Neural progenitor cell (in vitro differentiated cells): ENCODE measurements around the gene WDR76. TPM values are rescaled to one million over a fixed set of nuclear protein-coding genes. Genes with fewer than 3 reads are reported as not detected.

Source experiments
- DNase-seq: peaks from one replicate; pipeline ENCODE4 v3.0.0-alpha.2; 2016; ENCODE audit warnings: low spot score
- H2AFZ ChIP-seq: fragments of 200-600 bp; sonication (generic); replicated peaks from 2 replicates; pipeline ENCODE4 v1.6.1; 2016; ENCODE audit warnings: antibody characterized with exemption
- H3F3A ChIP-seq: fragments of 200-600 bp; sonication (generic); 2 replicates; pipeline ENCODE4 v1.6.1; 2016; ENCODE audit warnings: antibody characterized with exemption, low read depth
- H3K27ac ChIP-seq: fragments of 200-600 bp; sonication (generic); 2 replicates; pipeline ENCODE4 v1.5.1; 2016; ENCODE audit warnings: mild to moderate bottlenecking
- H3K27me3 ChIP-seq: fragments of 200-600 bp; sonication (generic); 2 replicates; pipeline ENCODE4 v1.6.1; 2016; ENCODE audit warnings: mild to moderate bottlenecking, moderate library complexity
- H3K36me3 ChIP-seq: fragments of 200-600 bp; sonication (generic); 2 replicates; pipeline ENCODE4 v1.5.1; 2016
- H3K4me1 ChIP-seq: fragments of 200-600 bp; sonication (generic); 2 replicates; pipeline ENCODE4 v1.6.1; 2016; ENCODE audit warnings: mixed run types
- H3K4me2 ChIP-seq: fragments of 200-600 bp; sonication (generic); 2 replicates; pipeline ENCODE4 v1.6.1; 2016
- H3K4me3 ChIP-seq: fragments of 200-600 bp; sonication (generic); 2 replicates; pipeline ENCODE4 v1.5.1; 2016
- H3K79me2 ChIP-seq: fragments of 200-600 bp; sonication (generic); 2 replicates; pipeline ENCODE4 v1.6.1; 2016; ENCODE audit warnings: low read depth
- H3K9ac ChIP-seq: fragments of 200-600 bp; sonication (generic); 2 replicates; pipeline ENCODE4 v1.6.1; 2016
- H3K9me3 ChIP-seq: fragments of 200-600 bp; sonication (generic); 2 replicates; pipeline ENCODE4 v1.5.1; 2016; ENCODE audit warnings: low read depth
- H4K20me1 ChIP-seq: fragments of 200-600 bp; sonication (generic); 2 replicates; pipeline ENCODE4 v1.6.1; 2016; ENCODE audit warnings: low read depth
- H3K27ac Mint-ChIP-seq: 3 replicates; pipeline ENCODE4 v1.8.0; 2021; ENCODE audit warnings: mixed read lengths
- H3K27me3 Mint-ChIP-seq: 2 replicates; pipeline ENCODE4 v1.8.0; 2022; ENCODE audit warnings: low read depth, mild to moderate bottlenecking, inconsistent platforms, moderate library complexity, mixed read lengths; ENCODE audit not compliant: insufficient read depth
- H3K36me3 Mint-ChIP-seq: 3 replicates; pipeline ENCODE4 v1.8.0; 2021; ENCODE audit warnings: mixed read lengths
- H3K4me1 Mint-ChIP-seq: 3 replicates; pipeline ENCODE4 v1.8.0; 2021; ENCODE audit warnings: mixed read lengths
- H3K4me3 Mint-ChIP-seq: 3 replicates; pipeline ENCODE4 v1.8.0; 2021; ENCODE audit warnings: mild to moderate bottlenecking, moderate library complexity, mixed read lengths
- H3K9me3 Mint-ChIP-seq: 3 replicates; pipeline ENCODE4 v1.8.0; 2020; ENCODE audit warnings: mixed read lengths
- EZH2 ChIP-seq: fragments of 200-600 bp; sonication (generic); IDR thresholded peaks from 2 replicates; pipeline ENCODE4 v1.6.1; 2017; ENCODE audit warnings: antibody characterized with exemption, mild to moderate bottlenecking, moderate library complexity
- EZH2phosphoT487 ChIP-seq: fragments of 200-600 bp; sonication (generic); IDR thresholded peaks from 2 replicates; pipeline ENCODE4 v1.6.1; 2017; ENCODE audit warnings: antibody characterized with exemption
- total RNA-seq: library from RNA; depleted of rRNA; stranded (reverse); fragments of >200 nt; gene quantifications from 2 replicates; pipeline ENCODE4 v1.2.3, GENCODE V29; 2015; ENCODE audit warnings: low replicate concordance
- TF ChIP-seq, protein P1 (sequence below): fragments of 200-600 bp; sonication (generic); IDR thresholded peaks from 2 replicates; pipeline ENCODE4 v1.5.1; 2017; ENCODE audit warnings: antibody characterized with exemption, mild to moderate bottlenecking

Gene WDR76
- total RNA-seq, 1 donor from 2014 or later = 32.6 TPM

DNA sequence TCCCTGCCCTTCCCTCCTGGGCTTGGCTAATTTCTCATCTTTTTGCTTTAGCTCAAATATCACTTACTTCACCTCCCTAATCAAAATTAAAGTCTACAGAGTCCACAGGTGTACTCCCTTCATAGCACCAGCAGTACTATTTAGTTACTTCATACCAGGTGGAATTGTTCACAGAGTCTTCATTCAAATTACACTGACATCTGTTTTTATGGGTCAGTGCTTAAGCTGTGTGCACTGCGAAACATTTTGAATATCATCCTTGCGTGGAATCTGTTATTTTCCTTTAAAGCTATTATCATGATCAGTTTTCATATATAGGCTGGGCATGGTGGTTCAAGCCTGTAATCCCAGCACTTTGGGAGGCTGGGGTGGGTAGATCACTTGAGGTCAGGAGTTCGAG lies 37.4 kb upstream of the WDR76 start:
- H3F3A ChIP-seq = peaks cover 14% of the 10 kb centered on the region
- H3K9me3 ChIP-seq = no peaks in the 10 kb centered on the region
- Mint-ChIP-seq H3K36me3 (peaks cover 10% of the 10 kb centered on the region), H3K9me3 (no peaks in the 10 kb centered on the region), H3K27me3 (peaks cover 5% of the 10 kb centered on the region), H3K4me1 (peaks cover 21% of the 10 kb centered on the region), H3K27ac (no peak overlapping the region), H3K4me3 (no peak overlapping the region)
- no peak overlapping the region for H3K4me3 ChIP-seq
- no peak overlapping the region for H3K9ac ChIP-seq
- TF ChIP-seq, protein P1, sequence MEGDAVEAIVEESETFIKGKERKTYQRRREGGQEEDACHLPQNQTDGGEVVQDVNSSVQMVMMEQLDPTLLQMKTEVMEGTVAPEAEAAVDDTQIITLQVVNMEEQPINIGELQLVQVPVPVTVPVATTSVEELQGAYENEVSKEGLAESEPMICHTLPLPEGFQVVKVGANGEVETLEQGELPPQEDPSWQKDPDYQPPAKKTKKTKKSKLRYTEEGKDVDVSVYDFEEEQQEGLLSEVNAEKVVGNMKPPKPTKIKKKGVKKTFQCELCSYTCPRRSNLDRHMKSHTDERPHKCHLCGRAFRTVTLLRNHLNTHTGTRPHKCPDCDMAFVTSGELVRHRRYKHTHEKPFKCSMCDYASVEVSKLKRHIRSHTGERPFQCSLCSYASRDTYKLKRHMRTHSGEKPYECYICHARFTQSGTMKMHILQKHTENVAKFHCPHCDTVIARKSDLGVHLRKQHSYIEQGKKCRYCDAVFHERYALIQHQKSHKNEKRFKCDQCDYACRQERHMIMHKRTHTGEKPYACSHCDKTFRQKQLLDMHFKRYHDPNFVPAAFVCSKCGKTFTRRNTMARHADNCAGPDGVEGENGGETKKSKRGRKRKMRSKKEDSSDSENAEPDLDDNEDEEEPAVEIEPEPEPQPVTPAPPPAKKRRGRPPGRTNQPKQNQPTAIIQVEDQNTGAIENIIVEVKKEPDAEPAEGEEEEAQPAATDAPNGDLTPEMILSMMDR = no peak
- TF ChIP-seq EZH2 (no peak), EZH2phosphoT487 (no peak)
- H3K27me3 ChIP-seq = no peaks in the 10 kb centered on the region
- peaks cover 16% of the 10 kb centered on the region for H4K20me1 ChIP-seq
- H3K27ac ChIP-seq = no peak overlapping the region
- no peaks in the 10 kb centered on the region for H3K36me3 ChIP-seq
- no peak for DNase-seq
- no peak overlapping the region for H3K4me2 ChIP-seq
- peaks cover 23% of the 10 kb centered on the region for H3K79me2 ChIP-seq
- H3K4me1 ChIP-seq = peaks cover 9% of the 10 kb centered on the region
- no peak overlapping the region for H2AFZ ChIP-seq

DNA sequence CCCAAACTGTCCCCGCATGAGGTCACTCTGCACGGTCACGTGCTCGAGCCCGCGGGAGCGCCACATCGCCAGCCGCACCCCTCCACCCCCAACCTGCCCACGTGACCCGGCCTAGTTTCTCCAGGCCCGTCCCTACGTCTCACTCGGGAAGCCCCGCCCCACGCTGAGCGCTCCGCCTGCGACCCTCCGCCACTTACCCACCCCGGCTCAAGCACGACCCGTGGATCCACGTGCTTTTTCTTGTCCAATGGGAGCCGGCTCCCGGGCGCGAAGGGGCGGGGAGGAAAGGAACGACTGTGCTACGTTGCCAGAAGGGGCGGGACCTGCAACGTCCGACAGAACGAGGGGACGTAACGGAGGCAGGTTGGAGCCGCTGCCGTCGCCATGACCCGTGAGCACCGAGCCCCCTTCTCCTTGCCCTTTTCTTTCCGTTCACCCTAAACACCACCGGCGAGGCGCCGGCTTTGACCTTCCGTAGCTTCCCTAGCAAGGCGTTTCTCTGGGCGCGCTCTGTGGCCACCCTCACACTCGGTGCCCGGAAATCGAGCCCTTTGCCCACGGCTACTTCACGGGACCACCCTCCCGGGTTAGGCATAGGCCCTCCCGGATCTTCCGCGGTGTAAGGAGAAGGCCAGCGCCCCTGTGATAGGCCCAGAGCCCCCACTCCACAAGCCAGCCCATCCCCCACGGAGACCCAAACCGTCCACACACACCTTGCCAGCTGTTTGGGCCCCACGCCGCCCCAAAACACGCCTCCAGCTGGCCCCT lies 34.6 kb upstream of the WDR76 start, which contains the start of gene SERF2:
TSS of gene SERF2 (plus strand) at position 328 of the 768 bp plus-strand sequence. CDS start at position 385, 57 bp downstream.
- Histone ChIP-seq H3K4me1 (peaks cover 13% of the 10 kb centered on the region), H3K27me3 (no peaks in the 10 kb centered on the region), H3K79me2 (peaks cover 31% of the 10 kb centered on the region), H4K20me1 (peaks cover 38% of the 10 kb centered on the region), H3K4me3 (peak within 1 kb of the TSS; percentile 99), H2AFZ (peak within 1 kb of the TSS; percentile 37), H3K36me3 (no peaks in the 10 kb centered on the region), H3K9ac (peak within 1 kb of the TSS; percentile 79), H3F3A (peaks cover 30% of the 10 kb centered on the region), H3K27ac (peak within 1 kb of the TSS; percentile 72), H3K4me2 (peak within 1 kb of the TSS; percentile 94), H3K9me3 (no peaks in the 10 kb centered on the region)
- DNase-seq = peak; percentile 99
- peak within 1 kb of the TSS; percentile 98 for H3K27ac Mint-ChIP-seq
- no peaks in the 10 kb centered on the region for H3K9me3 Mint-ChIP-seq
- peaks cover 30% of the 10 kb centered on the region for H3K36me3 Mint-ChIP-seq
- H3K4me1 Mint-ChIP-seq = peaks cover 32% of the 10 kb centered on the region
- H3K27me3 Mint-ChIP-seq = peaks cover 7% of the 10 kb centered on the region
- no peak for TF ChIP-seq EZH2
- TF ChIP-seq EZH2phosphoT487 = no peak
- TF ChIP-seq, protein P1 = no peak
- peak within 1 kb of the TSS; percentile 98 for H3K4me3 Mint-ChIP-seq

DNA sequence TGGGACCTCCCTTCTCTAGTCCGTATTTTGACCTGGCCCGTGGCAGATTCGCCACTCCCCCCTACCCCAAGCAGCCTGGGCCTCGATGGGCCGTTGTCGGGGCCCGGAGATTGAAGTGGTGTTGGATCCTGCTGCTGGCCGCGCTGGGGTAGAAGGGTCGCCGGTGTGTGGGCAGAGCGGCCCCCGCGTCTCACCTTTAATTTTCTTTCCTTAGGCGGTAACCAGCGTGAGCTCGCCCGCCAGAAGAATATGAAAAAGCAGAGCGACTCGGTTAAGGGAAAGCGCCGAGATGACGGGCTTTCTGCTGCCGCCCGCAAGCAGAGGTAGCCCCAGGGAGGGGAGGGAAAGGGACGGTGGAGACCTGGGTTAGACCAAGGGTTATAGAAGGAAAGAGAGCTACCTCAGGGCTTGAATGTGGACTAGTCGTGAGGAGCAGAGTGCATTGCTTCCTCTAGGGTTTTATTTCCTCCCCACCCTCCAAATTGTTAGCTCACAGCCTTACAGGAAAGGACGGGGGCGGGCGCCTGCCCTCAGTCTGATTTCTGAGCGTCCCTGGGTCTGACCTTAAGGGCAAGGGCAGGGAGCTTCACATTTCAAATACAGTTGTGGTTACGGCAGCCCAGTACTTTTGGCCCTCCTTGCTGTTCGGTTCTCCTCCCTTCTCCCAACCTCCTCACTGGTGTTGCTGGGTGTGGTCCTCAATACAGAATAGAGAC lies 33.9 kb upstream of the WDR76 start:
- peak overlapping the region; percentile 37 for H2AFZ ChIP-seq
- no peaks in the 10 kb centered on the region for H3K36me3 ChIP-seq
- peak overlapping the region; percentile 99 for H3K4me3 ChIP-seq
- H3K9me3 ChIP-seq = no peaks in the 10 kb centered on the region
- peaks cover 30% of the 10 kb centered on the region for H3K36me3 Mint-ChIP-seq
- H3K9me3 Mint-ChIP-seq = no peaks in the 10 kb centered on the region
- H3K4me1 Mint-ChIP-seq = peaks cover 32% of the 10 kb centered on the region
- peaks cover 31% of the 10 kb centered on the region for H3K79me2 ChIP-seq
- H3K27me3 ChIP-seq = no peaks in the 10 kb centered on the region
- peak overlapping the region; percentile 98 for H3K4me3 Mint-ChIP-seq
- peaks cover 13% of the 10 kb centered on the region for H3K4me1 ChIP-seq
- peak overlapping the region; percentile 79 for H3K9ac ChIP-seq
- peak overlapping the region; percentile 98 for H3K27ac Mint-ChIP-seq
- H4K20me1 ChIP-seq = peaks cover 38% of the 10 kb centered on the region
- peaks cover 7% of the 10 kb centered on the region for H3K27me3 Mint-ChIP-seq
- DNase-seq = peak; percentile 33
- peak overlapping the region; percentile 94 for H3K4me2 ChIP-seq
- peaks cover 34% of the 10 kb centered on the region for H3F3A ChIP-seq
- TF ChIP-seq EZH2phosphoT487 (no peak), EZH2 (no peak)
- TF ChIP-seq, protein P1 = no peak
- peak overlapping the region; percentile 72 for H3K27ac ChIP-seq
